Panc1 (cell line): Measurements from ENCODE around the gene CCDC158. TPM values are rescaled to one million over a fixed set of nuclear protein-coding genes. Genes with fewer than 3 reads are reported as not detected.

Experiments
- ATAC-seq: fragments of 200-7000 bp; cut with Tn5 transposase; 2 replicates; pipeline ENCODE4 v1.9.1; 2020; ENCODE audit warnings: mild to moderate bottlenecking, moderate library complexity
- BruUV-seq: library from RNA; stranded (reverse); fragments of 400-500 nt; replicated peaks from 2 replicates; lab custom pipeline; 2021; lab: Mats Ljungman, UMichigan
- CTCF ChIA-PET: fragments of 300-600 bp; sonication (Branson Sonifier 250); formaldehyde crosslinking; loops from one replicate; lab custom pipeline; 2022; ENCODE audit warnings: antibody characterized with exemption; lab: Charles Lee
- POLR2A ChIA-PET: fragments of 300-600 bp; sonication (Branson Sonifier 250); formaldehyde crosslinking; loops from one replicate; lab custom pipeline; 2022; ENCODE audit warnings: antibody characterized with exemption; lab: Charles Lee
- DNase-seq: peaks from one replicate; pipeline ENCODE4 v3.0.0-alpha.2; 2010; ENCODE audit warnings: low read depth, low spot score
- H3K27ac ChIP-seq: 2 replicates; pipeline ENCODE4 v1.5.1; 2011; ENCODE audit warnings: mild to moderate bottlenecking, low read length, inconsistent platforms
- H3K27me3 ChIP-seq: fragments of 200-500 bp; sonication (Bioruptor generic); 2 replicates; pipeline ENCODE4 v1.6.0; 2014; ENCODE audit warnings: low read length, inconsistent platforms; ENCODE audit not compliant: control insufficient read depth, insufficient read depth
- H3K36me3 ChIP-seq: fragments of 200-500 bp; sonication (Bioruptor generic); 2 replicates; pipeline ENCODE4 v1.5.1; 2014; ENCODE audit warnings: inconsistent platforms, mild to moderate bottlenecking, low read length, moderate library complexity; ENCODE audit not compliant: control insufficient read depth, insufficient read depth
- H3K4me1 ChIP-seq: 2 replicates; pipeline ENCODE4 v1.5.1; 2011; ENCODE audit warnings: inconsistent platforms, mild to moderate bottlenecking, low read length, moderate library complexity; ENCODE audit not compliant: control insufficient read depth, insufficient read depth
- H3K4me3 ChIP-seq, 2 experiments: 2 replicates each; pipeline ENCODE4 v1.5.1; 2011 to 2012; ENCODE audit warnings: low read depth in 2 of 2, low read length in 2 of 2, mild to moderate bottlenecking in 2 of 2, inconsistent platforms in 1 of 2, moderate library complexity in 1 of 2
- H3K9me3 ChIP-seq: fragments of 200-500 bp; sonication (Bioruptor generic); 2 replicates; pipeline ENCODE4 v1.5.1; 2014; ENCODE audit warnings: low read depth, mild to moderate bottlenecking, inconsistent platforms, low read length, moderate library complexity; ENCODE audit not compliant: control insufficient read depth, insufficient read depth
- CTCF ChIP-seq: fragments of 450-650 bp; IDR thresholded peaks from 2 replicates; pipeline ENCODE4 v1.5.1; 2017; ENCODE audit warnings: mild to moderate bottlenecking
- POLR2AphosphoS5 ChIP-seq: IDR thresholded peaks from 2 replicates; pipeline ENCODE4 v1.6.1; 2012; ENCODE audit warnings: mild to moderate bottlenecking, low read depth, low read length, moderate library complexity
- REST ChIP-seq, 2 experiments: IDR thresholded peaks; 2 replicates each; pipeline ENCODE4 v1.6.1; 2011 to 2012; ENCODE audit warnings: low read depth in 2 of 2, control low read depth in 1 of 2, low read length in 1 of 2, mild to moderate bottlenecking in 1 of 2, moderate library complexity in 1 of 2; ENCODE audit not compliant: insufficient read depth in 1 of 2
- SIN3A ChIP-seq: IDR thresholded peaks from 2 replicates; pipeline ENCODE4 v1.6.1; 2012; ENCODE audit warnings: low read depth, mild to moderate bottlenecking, low read length, moderate library complexity, borderline replicate concordance; ENCODE audit not compliant: insufficient read depth
- TCF7L2 ChIP-seq: IDR thresholded peaks from 2 replicates; pipeline ENCODE4 v1.6.1; 2011; ENCODE audit warnings: mild to moderate bottlenecking, low read depth, low read length, inconsistent platforms
- in situ Hi-C: cut with HindIII; loops from 2 replicates; pipeline ENCODE4 v1.10.0; 2016; ENCODE audit warnings: low sequenced_read_pairs, low pct_unique_long_range_greater_than_20kb
- intact Hi-C: fragments of 100-400 bp; cut with micrococcal nuclease; formaldehyde crosslinking; loops from one replicate; pipeline ENCODE4 v1.10.0; 2022; ENCODE audit not compliant: unreplicated experiment
- total RNA-seq: library from RNA; stranded (reverse); gene quantifications from one replicate; pipeline ENCODE4 v1.2.1, GENCODE V29; 2021; ENCODE audit not compliant: unreplicated experiment

Gene CCDC158
- total RNA-seq, 1 experiment from 2014 or later = 0.28 TPM

GRCh38 chr4:76375703-76376102, 45.2 kb downstream of the CCDC158 start:
- intact Hi-C loops (no loop called here), in situ Hi-C loops (no loop called here)
- DNase-seq (no peak), ATAC-seq (no peak)
- H3K27ac ChIP-seq = no peak overlapping the region
- BruUV-seq = no TSS peak
- no peak overlapping the region for H3K4me3 ChIP-seq
- peaks cover 4% of the 10 kb centered on the region; the same call in 1 of the 2 replicates for H3K4me1 ChIP-seq
- no peaks in the 10 kb centered on the region for H3K36me3 ChIP-seq
- no peaks in the 10 kb centered on the region; the same call in 1 of the 2 replicates for H3K27me3 ChIP-seq
- CTCF ChIA-PET = no interaction called here
- no peak for TF ChIP-seq CTCF
- no peak for TF ChIP-seq TCF7L2
- TF ChIP-seq POLR2AphosphoS5 = no peak
- TF ChIP-seq SIN3A = no peak
- TF ChIP-seq REST (IDR thresholded peaks at IDR 0.05; ENCODE audit: insufficient read depth in 1 of 2, low read depth in 2 of 2, low read length in 1 of 2) = no peak
- POLR2A ChIA-PET = no interaction called here
- no peaks in the 10 kb centered on the region for H3K9me3 ChIP-seq

- H3K4me1 ChIP-seq = peaks cover 4% of the 10 kb centered on the region; the same call in 1 of the 2 replicates
- BruUV-seq = no TSS peak
- intact Hi-C loops = no loop called here
- TF ChIP-seq POLR2AphosphoS5 = no peak
- no peak for TF ChIP-seq SIN3A
- TF ChIP-seq TCF7L2 = no peak
- TF ChIP-seq REST (IDR thresholded peaks at IDR 0.05; ENCODE audit: insufficient read depth in 1 of 2, low read depth in 2 of 2, low read length in 1 of 2) = no peak
- no peak for TF ChIP-seq CTCF
- H3K27ac ChIP-seq = no peak overlapping the region
- in situ Hi-C loops = no loop called here
- H3K36me3 ChIP-seq = no peaks in the 10 kb centered on the region
- H3K27me3 ChIP-seq = no peaks in the 10 kb centered on the region; the same call in 1 of the 2 replicates
- POLR2A ChIA-PET = interaction anchor here (0.7 kb wide), 2 partner anchors 10 to 139 kb away, joined by 8 read pairs; no protein-coding TSS in a partner anchor
- CTCF ChIA-PET = no interaction called here
- ATAC-seq = no peak
- H3K4me3 ChIP-seq = no peak overlapping the region
- H3K9me3 ChIP-seq = no peaks in the 10 kb centered on the region
- DNase-seq = no peak
Observed at GRCh38 chr4:76374798-76375197, 46.1 kb downstream of the CCDC158 start.
